ENCODE results near the gene HEYL. TPM values are rescaled to one million over a fixed set of nuclear protein-coding genes. Genes with fewer than 3 reads are reported as not detected.

The HEYL gene
- total and polyA plus RNA-seq, 2 of the 8 experiments (the other 6 are each of a cell fraction or from before 2014, with no cell fraction given) = 1.8 to 3.1 TPM

- no peak overlapping the region for H3K18ac ChIP-seq (ENCODE audit: extremely low read depth, low read length)
- no peak overlapping the region for H2AK5ac ChIP-seq (ENCODE audit: low read depth, low read length)
- no peak overlapping the region for H4K8ac ChIP-seq (ENCODE audit: extremely low read depth, insufficient read depth, low read length)
- H3K79me2 ChIP-seq (ENCODE audit: control insufficient read depth in 1 of 2, insufficient read depth in 2 of 2, low read length in 2 of 2) = no peaks in the 10 kb centered on the region
- H2BK120ac ChIP-seq (replicated peaks; ENCODE audit: low read depth, low read length) = no peak overlapping the region
- FAIRE-seq = no peak
- no peak for TF ChIP-seq RXRA (IDR thresholded peaks at IDR 0.05; ENCODE audit: insufficient read depth, low read depth, low read length)
- TF ChIP-seq JUND (IDR thresholded peaks at IDR 0.05; ENCODE audit: low read length) = no peak
- no peak for TF ChIP-seq RBBP5 (IDR thresholded peaks at IDR 0.05; ENCODE audit: borderline replicate concordance, low read depth, low read length)
- TF ChIP-seq HDAC2 (IDR thresholded peaks at IDR 0.05; ENCODE audit: borderline replicate concordance in 1 of 2, low read depth in 2 of 2, low read length in 2 of 2) = no peak
- no peak for TF ChIP-seq KDM4A (IDR thresholded peaks at IDR 0.05; ENCODE audit: low read depth, low read length, severe bottlenecking)
- no peak overlapping the region for H3K4me2 ChIP-seq (ENCODE audit: insufficient read depth in 1 of 2, low read depth in 2 of 2, low read length in 2 of 2)
- H4K5ac ChIP-seq (ENCODE audit: insufficient read length, low read depth, low read length) = no peak overlapping the region
- no peaks in the 10 kb centered on the region for H4K20me1 ChIP-seq (replicated peaks in 1 of 2; ENCODE audit: control insufficient read depth in 1 of 2, insufficient read depth in 2 of 2, low read length in 2 of 2)
- ChIA-PET CTCF (ENCODE audit: partially characterized antibody) (interaction anchor here (0.9 to 2.7 kb wide), 9 partner anchors 9 to 62 kb away, joined by 3 to 11 read pairs (median 4); no protein-coding TSS in a partner anchor), POLR2A (ENCODE audit: partially characterized antibody) (no interaction called here)
- no peaks in the 10 kb centered on the region for H3K9me3 ChIP-seq (ENCODE audit: insufficient read depth in 2 of 2, low read depth in 1 of 2, low read length in 1 of 2)
- H3K14ac ChIP-seq (ENCODE audit: insufficient read length) = no peak overlapping the region
- peaks cover 0 to 8% (median 4%) of the 10 kb centered on the region in 4 experiments; a peak in 4 of 7 replicates for H3K27me3 ChIP-seq (replicated peaks in 1 of 4; ENCODE audit: control insufficient read depth in 3 of 4, extremely low read depth in 1 of 4, insufficient read depth in 3 of 4, low read length in 3 of 4)
- H3K79me1 ChIP-seq (ENCODE audit: low read depth, low read length) = no peaks in the 10 kb centered on the region
- 93% methylated on average over 4 of the region's 4 CpGs; no CpG with 5 or more reads in 1 of the 2 experiments for WGBS, 2 experiments (ENCODE audit: extremely low coverage in 1 of 2, insufficient coverage in 1 of 2, insufficient read length in 1 of 2, insufficient replicate concordance in 2 of 2, low coverage in 1 of 2, low lambda C conversion rate in 2 of 2, missing lambda C conversion rate in 1 of 2)
- no peak overlapping the region for H2BK15ac ChIP-seq (ENCODE audit: low read length)
- no peaks in the 10 kb centered on the region; a peak in 1 of 7 replicates for H3K4me1 ChIP-seq (replicated peaks in 1 of 4; ENCODE audit: control insufficient read depth in 3 of 4, insufficient read depth in 4 of 4, low read length in 3 of 4)
- H4K91ac ChIP-seq (replicated peaks; ENCODE audit: insufficient read length, low read length) = no peak overlapping the region
- H3K56ac ChIP-seq (replicated peaks; ENCODE audit: insufficient read length, low read depth, low read length) = no peak overlapping the region
- H2BK12ac ChIP-seq (ENCODE audit: low read depth, low read length) = no peak overlapping the region
- H3K9ac ChIP-seq (replicated peaks in 1 of 4; ENCODE audit: extremely low read depth in 1 of 4, low read depth in 3 of 4, low read length in 3 of 4) = no peak overlapping the region
- H3K4me3 ChIP-seq (ENCODE audit: extremely low read depth in 1 of 4, insufficient read depth in 2 of 4, low read depth in 3 of 4, low read length in 4 of 4) = no peak overlapping the region
- no peak overlapping the region for H3K23ac ChIP-seq (ENCODE audit: insufficient read length)
- no peak overlapping the region for H2BK20ac ChIP-seq (ENCODE audit: low read length)
- no peak overlapping the region for H3K4ac ChIP-seq (replicated peaks; ENCODE audit: insufficient read length, low read depth, low read length)
- H2AFZ ChIP-seq (ENCODE audit: low read length) = no peak overlapping the region
- no peak overlapping the region for H3K27ac ChIP-seq (ENCODE audit: low read depth, low read length)
- H2BK5ac ChIP-seq (ENCODE audit: low read depth, low read length) = no peak overlapping the region
- no peak for DNase-seq (ENCODE audit: low read depth in 1 of 2, low spot score in 2 of 2)
- no peaks in the 10 kb centered on the region for H3K36me3 ChIP-seq (ENCODE audit: control insufficient read depth in 2 of 4, insufficient read depth in 4 of 4, low read length in 3 of 4)
- H3K23me2 ChIP-seq (ENCODE audit: low read depth, low read length) = no peaks in the 10 kb centered on the region
Observed at GRCh38 chr1:39592069-39592468, 47.4 kb downstream of the HEYL start.
